HCT116 (cell line): ENCODE measurements around the gene THBS1.

Source experiments
- ATF3 ChIP-seq: IDR thresholded peaks from 2 replicates; pipeline ENCODE4 v1.6.1; 2012
- CEBPB ChIP-seq: IDR thresholded peaks from 2 replicates; pipeline ENCODE4 v1.6.1; 2012; ENCODE audit warnings: low read depth
- CTCF ChIP-seq, 3 experiments: fragments of 200-600 bp in 1 of 3; sonication (generic) in 1 of 3; IDR thresholded peaks in 2 of 3; conservative IDR thresholded peaks in 1 of 3; 2 replicates each; pipeline ENCODE4 v1.5.1; 2012 to 2017; ENCODE audit warnings: low read depth in 2 of 3, low read length in 2 of 3, antibody characterized with exemption in 1 of 3, borderline replicate concordance in 1 of 3, control low read depth in 1 of 3, mild to moderate bottlenecking in 1 of 3, mixed read lengths in 1 of 3, mixed run types in 1 of 3, moderate library complexity in 1 of 3; ENCODE audit not compliant: insufficient read depth in 1 of 3
- EGR1 ChIP-seq: IDR thresholded peaks from 2 replicates; pipeline ENCODE4 v1.6.1; 2012; ENCODE audit warnings: low read depth
- EZH2 ChIP-seq: fragments of 200-600 bp; sonication (generic); IDR thresholded peaks from 2 replicates; pipeline ENCODE4 v1.6.1; 2017; ENCODE audit warnings: antibody characterized with exemption, mixed run types
- JUND ChIP-seq: IDR thresholded peaks from 2 replicates; pipeline ENCODE4 v1.6.1; 2012
- POLR2A ChIP-seq: IDR thresholded peaks from 2 replicates; pipeline ENCODE4 v1.7.0; 2011; ENCODE audit warnings: borderline replicate concordance; ENCODE audit not compliant: insufficient read depth, insufficient read length; ENCODE audit errors: extremely low read depth
- POLR2AphosphoS5 ChIP-seq: IDR thresholded peaks from 2 replicates; pipeline ENCODE4 v1.6.1; 2011; ENCODE audit warnings: mild to moderate bottlenecking, low read depth, low read length, moderate library complexity
- RAD21 ChIP-seq: IDR thresholded peaks from 2 replicates; pipeline ENCODE4 v1.6.1; 2012; ENCODE audit warnings: low read depth, mild to moderate bottlenecking
- REST ChIP-seq: IDR thresholded peaks from 2 replicates; pipeline ENCODE4 v1.6.1; 2012; ENCODE audit warnings: low read depth
- SP1 ChIP-seq: IDR thresholded peaks from 2 replicates; pipeline ENCODE4 v1.6.1; 2012; ENCODE audit warnings: low read depth
- TCF7L2 ChIP-seq: IDR thresholded peaks from 2 replicates; pipeline ENCODE4 v1.7.0; 2011; ENCODE audit warnings: borderline replicate concordance, inconsistent platforms; ENCODE audit not compliant: insufficient read depth, insufficient read length; ENCODE audit errors: extremely low read depth
- YY1 ChIP-seq: IDR thresholded peaks from 2 replicates; pipeline ENCODE4 v1.6.1; 2011; ENCODE audit warnings: low read length, low read depth, moderate library complexity, mild to moderate bottlenecking; ENCODE audit not compliant: insufficient replicate concordance; ENCODE audit errors: extremely low read depth
- TF ChIP-seq, protein P1 (sequence below): IDR thresholded peaks from 2 replicates; pipeline ENCODE4 v1.6.1; 2012

- TF ChIP-seq CTCF (IDR thresholded peaks at IDR 0.05 in 2 of 3, conservative IDR thresholded peaks at IDR 0.05 in 1 of 3; ENCODE audit: borderline replicate concordance in 1 of 3, insufficient read depth in 1 of 3, low read depth in 2 of 3, low read length in 2 of 3) (no peak), REST (no peak), EZH2 (no peak), YY1 (no peak), POLR2A (no peak), EGR1 (no peak), JUND (no peak), ATF3 (no peak), CEBPB (no peak), SP1 (no peak), RAD21 (no peak), POLR2AphosphoS5 (no peak), TCF7L2 (no peak)
- TF ChIP-seq, protein P1, sequence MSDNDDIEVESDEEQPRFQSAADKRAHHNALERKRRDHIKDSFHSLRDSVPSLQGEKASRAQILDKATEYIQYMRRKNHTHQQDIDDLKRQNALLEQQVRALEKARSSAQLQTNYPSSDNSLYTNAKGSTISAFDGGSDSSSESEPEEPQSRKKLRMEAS, result no peak
These were observed 24.3 kb downstream of the THBS1 start for GRCh38 chr15:39605146-39605545.
